ENCODE measurements around the gene TTC28.
"Not testable (repeated sequence)": the region's sequence is repeated elsewhere in the genome, so short reads cannot be mapped to it uniquely, and the experiment has no call there.

The TTC28 gene

GRCh38 chr22:28237112-28237511, 442.5 kb downstream of the TTC28 start:
- Mint-ChIP-seq H3K27me3 (peaks cover 2% of the 10 kb centered on the region), H3K4me1 (no peaks in the 10 kb centered on the region), H3K27ac (no peak overlapping the region), H3K9me3 (peaks cover 4% of the 10 kb centered on the region), H3K36me3 (ENCODE audit: low read depth) (no peaks in the 10 kb centered on the region), H3K4me3 (no peak overlapping the region)
- DNase-seq (no peak), ATAC-seq (no peak)

GRCh38 chr22:28232204-28232603, 447.4 kb downstream of the TTC28 start:
- DNase-seq (no peak), ATAC-seq (no peak)
- Mint-ChIP-seq H3K36me3 (ENCODE audit: low read depth) (no peaks in the 10 kb centered on the region), H3K4me1 (no peaks in the 10 kb centered on the region), H3K27ac (no peak overlapping the region), H3K9me3 (no peaks in the 10 kb centered on the region), H3K27me3 (peaks cover 4% of the 10 kb centered on the region), H3K4me3 (no peak overlapping the region)

GRCh38 chr22:28231441-28231840, 448.2 kb downstream of the TTC28 start:
- no peak for DNase-seq
- H3K27me3 Mint-ChIP-seq = peaks cover 4% of the 10 kb centered on the region

GRCh38 chr22:28230671-28231070, 449.0 kb downstream of the TTC28 start:
- H3K4me3 Mint-ChIP-seq = no peak overlapping the region

More at GRCh38 chr22:28231441-28231840, 448.2 kb downstream of the TTC28 start:
- Mint-ChIP-seq H3K27ac (no peak overlapping the region), H3K9me3 (no peaks in the 10 kb centered on the region), H3K4me3 (no peak overlapping the region), H3K4me1 (no peaks in the 10 kb centered on the region), H3K36me3 (ENCODE audit: low read depth) (no peaks in the 10 kb centered on the region)
- no peak for ATAC-seq

GRCh38 chr22:28229566-28230485, 449.8 kb downstream of the TTC28 start:
- ATAC-seq (no peak), DNase-seq (no peak)
- Mint-ChIP-seq H3K27ac (no peak overlapping the region), H3K4me3 (no peak overlapping the region), H3K27me3 (peaks cover 4% of the 10 kb centered on the region), H3K9me3 (no peaks in the 10 kb centered on the region), H3K36me3 (ENCODE audit: low read depth) (no peaks in the 10 kb centered on the region), H3K4me1 (no peaks in the 10 kb centered on the region)

More at GRCh38 chr22:28230671-28231070, 449.0 kb downstream of the TTC28 start:
- Mint-ChIP-seq H3K36me3 (ENCODE audit: low read depth) (no peaks in the 10 kb centered on the region), H3K27me3 (peaks cover 4% of the 10 kb centered on the region), H3K4me1 (no peaks in the 10 kb centered on the region), H3K9me3 (no peaks in the 10 kb centered on the region), H3K27ac (no peak overlapping the region)
- DNase-seq = no peak
- ATAC-seq = no peak

- H3K4me3 Mint-ChIP-seq = no peak overlapping the region
- DNase-seq = no peak
- H3K9me3 Mint-ChIP-seq = no peaks in the 10 kb centered on the region
- no peak overlapping the region for H3K27ac Mint-ChIP-seq
- H3K36me3 Mint-ChIP-seq (ENCODE audit: low read depth) = no peaks in the 10 kb centered on the region
- no peak for ATAC-seq
- H3K27me3 Mint-ChIP-seq = peaks cover 3% of the 10 kb centered on the region
- H3K4me1 Mint-ChIP-seq = no peaks in the 10 kb centered on the region
These were observed 455.8 kb downstream of the TTC28 start for GRCh38 chr22:28223826-28224225.

GRCh38 chr22:28222976-28223745, 456.5 kb downstream of the TTC28 start:
- H3K9me3 Mint-ChIP-seq = no peaks in the 10 kb centered on the region
- no peak overlapping the region for H3K4me3 Mint-ChIP-seq
- no peaks in the 10 kb centered on the region for H3K36me3 Mint-ChIP-seq (ENCODE audit: low read depth)
- ATAC-seq (no peak), DNase-seq (no peak)
- H3K4me1 Mint-ChIP-seq = no peaks in the 10 kb centered on the region
- H3K27me3 Mint-ChIP-seq = peaks cover 3% of the 10 kb centered on the region
- no peak overlapping the region for H3K27ac Mint-ChIP-seq

- no peak for DNase-seq
- ATAC-seq = no peak
- Mint-ChIP-seq H3K4me3 (no peak overlapping the region), H3K27ac (no peak overlapping the region), H3K4me1 (no peaks in the 10 kb centered on the region), H3K36me3 (ENCODE audit: low read depth) (no peaks in the 10 kb centered on the region), H3K27me3 (no peaks in the 10 kb centered on the region), H3K9me3 (no peaks in the 10 kb centered on the region)
These were observed 457.1 kb downstream of the TTC28 start for GRCh38 chr22:28222571-28222970.

GRCh38 chr22:28222052-28222451, 457.6 kb downstream of the TTC28 start:
- H3K9me3 Mint-ChIP-seq = no peaks in the 10 kb centered on the region
- H3K36me3 Mint-ChIP-seq (ENCODE audit: low read depth) = no peaks in the 10 kb centered on the region
- H3K4me3 Mint-ChIP-seq = no peak overlapping the region
- H3K27me3 Mint-ChIP-seq = no peaks in the 10 kb centered on the region
- ATAC-seq (no peak), DNase-seq (no peak)
- no peak overlapping the region for H3K27ac Mint-ChIP-seq
- H3K4me1 Mint-ChIP-seq = no peaks in the 10 kb centered on the region

GRCh38 chr22:28220626-28221363, 458.8 kb downstream of the TTC28 start:
- Mint-ChIP-seq H3K27me3 (no peaks in the 10 kb centered on the region), H3K4me3 (no peak overlapping the region), H3K36me3 (ENCODE audit: low read depth) (no peaks in the 10 kb centered on the region), H3K27ac (no peak overlapping the region), H3K4me1 (no peaks in the 10 kb centered on the region), H3K9me3 (no peaks in the 10 kb centered on the region)
- ATAC-seq = no peak
- DNase-seq = no peak

- ATAC-seq = no peak
- no peak for DNase-seq
- Mint-ChIP-seq H3K4me3 (no peak overlapping the region), H3K4me1 (no peaks in the 10 kb centered on the region), H3K27ac (no peak overlapping the region), H3K27me3 (no peaks in the 10 kb centered on the region), H3K9me3 (peaks cover under 1% of the 10 kb centered on the region), H3K36me3 (ENCODE audit: low read depth) (no peaks in the 10 kb centered on the region)
These were observed 462.4 kb downstream of the TTC28 start for GRCh38 chr22:28217277-28217676.

GRCh38 chr22:28214750-28215149, 464.9 kb downstream of the TTC28 start:
- H3K4me3 Mint-ChIP-seq; DNase-seq; H3K27me3 Mint-ChIP-seq; H3K4me1 Mint-ChIP-seq; ATAC-seq; H3K36me3 Mint-ChIP-seq (ENCODE audit: low read depth); H3K27ac Mint-ChIP-seq: not testable (repeated sequence)
- H3K9me3 Mint-ChIP-seq = peaks cover 22% of the 10 kb centered on the region

GRCh38 chr22:28209457-28209856, 470.2 kb downstream of the TTC28 start:
- H3K4me3 Mint-ChIP-seq; H3K27ac Mint-ChIP-seq; ATAC-seq; H3K27me3 Mint-ChIP-seq; H3K4me1 Mint-ChIP-seq; H3K36me3 Mint-ChIP-seq (ENCODE audit: low read depth); DNase-seq: not testable (repeated sequence)
- H3K9me3 Mint-ChIP-seq = peaks cover 22% of the 10 kb centered on the region

GRCh38 chr22:28208787-28209186, 470.9 kb downstream of the TTC28 start:
- ATAC-seq = no peak
- no peak for DNase-seq
- Mint-ChIP-seq H3K27ac (no peak overlapping the region), H3K4me1 (no peaks in the 10 kb centered on the region), H3K27me3 (no peaks in the 10 kb centered on the region), H3K36me3 (ENCODE audit: low read depth) (no peaks in the 10 kb centered on the region), H3K4me3 (no peak overlapping the region), H3K9me3 (peaks cover 22% of the 10 kb centered on the region)
